Measurements from ENCODE around the gene CD247.

Gene CD247

GRCh38 chr1:167450843-167451242 is 67.5 kb downstream of the CD247 start:
- Histone ChIP-seq H4K20me1 (ENCODE audit: insufficient read depth, low read length) (peaks cover 40% of the 10 kb centered on the region), H2AFZ (ENCODE audit: low read depth, low read length) (no peak overlapping the region), H3K27me3 (ENCODE audit: insufficient read depth, low read length, poor library complexity) (no peaks in the 10 kb centered on the region), H3K9ac (ENCODE audit: low read depth, low read length) (no peak overlapping the region), H3K79me2 (ENCODE audit: insufficient read depth, low read length) (peaks cover 83% of the 10 kb centered on the region), H3K9me3 (ENCODE audit: insufficient read depth, low read length, severe bottlenecking) (no peaks in the 10 kb centered on the region), H3K4me3 (ENCODE audit: low read depth in 1 of 2, low read length in 2 of 2) (no peak overlapping the region), H3K27ac (ENCODE audit: low read length) (peak overlapping the region; percentile 61; the same call in 1 of the 2 replicates), H3K4me1 (ENCODE audit: insufficient read depth, low read length) (peaks cover 59% of the 10 kb centered on the region), H3K36me3 (ENCODE audit: insufficient read depth, low read length) (peaks cover 23% of the 10 kb centered on the region), H3K4me2 (ENCODE audit: insufficient read depth, low read length) (0 out of 2 replicates have a peak overlapping the region, but pooled peaks have one; percentile 14)
- DNase-seq (no peak), ATAC-seq (ENCODE audit: insufficient read depth, low read depth) (no peak)
- TF ChIP-seq EZH2 (IDR thresholded peaks at IDR 0.05; ENCODE audit: borderline replicate concordance, low read depth, low read length, severe bottlenecking) = no peak
- no peak for TF ChIP-seq CTCF (IDR thresholded peaks at IDR 0.05; ENCODE audit: borderline replicate concordance, extremely low read depth, low read length, poor library complexity, severe bottlenecking)

- ATAC-seq (ENCODE audit: insufficient read depth, low read depth) = peak; percentile 91
- H3K4me3 ChIP-seq (ENCODE audit: low read depth in 1 of 2, low read length in 2 of 2) = no peak overlapping the region
Observed at GRCh38 chr1:167447521-167448136, 70.7 kb downstream of the CD247 start.

GRCh38 chr1:167446966-167447365 is 71.4 kb downstream of the CD247 start:
- H2AFZ ChIP-seq (ENCODE audit: low read depth, low read length) = no peak overlapping the region
- no peaks in the 10 kb centered on the region for H3K9me3 ChIP-seq (ENCODE audit: insufficient read depth, low read length, severe bottlenecking)
- no peak overlapping the region for H3K4me2 ChIP-seq (ENCODE audit: insufficient read depth, low read length)
- no peak for TF ChIP-seq EZH2 (IDR thresholded peaks at IDR 0.05; ENCODE audit: borderline replicate concordance, low read depth, low read length, severe bottlenecking)
- TF ChIP-seq CTCF (IDR thresholded peaks at IDR 0.05; ENCODE audit: borderline replicate concordance, extremely low read depth, low read length, poor library complexity, severe bottlenecking) = no peak
- ATAC-seq (ENCODE audit: insufficient read depth, low read depth) (no peak), DNase-seq (no peak)
- peaks cover 42% of the 10 kb centered on the region for H3K4me1 ChIP-seq (ENCODE audit: insufficient read depth, low read length)
- H3K9ac ChIP-seq (ENCODE audit: low read depth, low read length) = no peak overlapping the region
- no peak overlapping the region for H3K4me3 ChIP-seq (ENCODE audit: low read depth in 1 of 2, low read length in 2 of 2)
- H3K27me3 ChIP-seq (ENCODE audit: insufficient read depth, low read length, poor library complexity) = no peaks in the 10 kb centered on the region
- H3K79me2 ChIP-seq (ENCODE audit: insufficient read depth, low read length) = peaks cover 68% of the 10 kb centered on the region
- peaks cover 47% of the 10 kb centered on the region for H3K36me3 ChIP-seq (ENCODE audit: insufficient read depth, low read length)
- H3K27ac ChIP-seq (ENCODE audit: low read length) = peak overlapping the region; percentile 64
- H4K20me1 ChIP-seq (ENCODE audit: insufficient read depth, low read length) = peaks cover 33% of the 10 kb centered on the region

More at GRCh38 chr1:167447521-167448136, 70.7 kb downstream of the CD247 start:
- peaks cover 35% of the 10 kb centered on the region for H4K20me1 ChIP-seq (ENCODE audit: insufficient read depth, low read length)
- no peak overlapping the region for H2AFZ ChIP-seq (ENCODE audit: low read depth, low read length)
- peaks cover 49% of the 10 kb centered on the region for H3K36me3 ChIP-seq (ENCODE audit: insufficient read depth, low read length)
- no peaks in the 10 kb centered on the region for H3K9me3 ChIP-seq (ENCODE audit: insufficient read depth, low read length, severe bottlenecking)
- H3K27ac ChIP-seq (ENCODE audit: low read length) = peak overlapping the region; percentile 76
- peak; percentile 65 for DNase-seq
- peaks cover 74% of the 10 kb centered on the region for H3K79me2 ChIP-seq (ENCODE audit: insufficient read depth, low read length)
- H3K4me2 ChIP-seq (ENCODE audit: insufficient read depth, low read length) = no peak overlapping the region; the same call in 1 of the 2 replicates
- H3K27me3 ChIP-seq (ENCODE audit: insufficient read depth, low read length, poor library complexity) = no peaks in the 10 kb centered on the region
- no peak overlapping the region for H3K9ac ChIP-seq (ENCODE audit: low read depth, low read length)
- peaks cover 45% of the 10 kb centered on the region for H3K4me1 ChIP-seq (ENCODE audit: insufficient read depth, low read length)
- no peak for TF ChIP-seq CTCF (IDR thresholded peaks at IDR 0.05; ENCODE audit: borderline replicate concordance, extremely low read depth, low read length, poor library complexity, severe bottlenecking)
- TF ChIP-seq EZH2 (IDR thresholded peaks at IDR 0.05; ENCODE audit: borderline replicate concordance, low read depth, low read length, severe bottlenecking) = no peak
